CD4-positive, alpha-beta T cell treated with Interleukin-17A for 4 hours (primary cell): ENCODE results near the gene LRCH4.
A peak's percentile ranks its signal among the peaks of the same experiment; 100 is the strongest.

ENCODE experiments used
- DNase-seq: peaks from one replicate; pipeline ENCODE4 v3.0.0-alpha.2; 2020; ENCODE audit warnings: mixed read lengths

The LRCH4 gene

DNA sequence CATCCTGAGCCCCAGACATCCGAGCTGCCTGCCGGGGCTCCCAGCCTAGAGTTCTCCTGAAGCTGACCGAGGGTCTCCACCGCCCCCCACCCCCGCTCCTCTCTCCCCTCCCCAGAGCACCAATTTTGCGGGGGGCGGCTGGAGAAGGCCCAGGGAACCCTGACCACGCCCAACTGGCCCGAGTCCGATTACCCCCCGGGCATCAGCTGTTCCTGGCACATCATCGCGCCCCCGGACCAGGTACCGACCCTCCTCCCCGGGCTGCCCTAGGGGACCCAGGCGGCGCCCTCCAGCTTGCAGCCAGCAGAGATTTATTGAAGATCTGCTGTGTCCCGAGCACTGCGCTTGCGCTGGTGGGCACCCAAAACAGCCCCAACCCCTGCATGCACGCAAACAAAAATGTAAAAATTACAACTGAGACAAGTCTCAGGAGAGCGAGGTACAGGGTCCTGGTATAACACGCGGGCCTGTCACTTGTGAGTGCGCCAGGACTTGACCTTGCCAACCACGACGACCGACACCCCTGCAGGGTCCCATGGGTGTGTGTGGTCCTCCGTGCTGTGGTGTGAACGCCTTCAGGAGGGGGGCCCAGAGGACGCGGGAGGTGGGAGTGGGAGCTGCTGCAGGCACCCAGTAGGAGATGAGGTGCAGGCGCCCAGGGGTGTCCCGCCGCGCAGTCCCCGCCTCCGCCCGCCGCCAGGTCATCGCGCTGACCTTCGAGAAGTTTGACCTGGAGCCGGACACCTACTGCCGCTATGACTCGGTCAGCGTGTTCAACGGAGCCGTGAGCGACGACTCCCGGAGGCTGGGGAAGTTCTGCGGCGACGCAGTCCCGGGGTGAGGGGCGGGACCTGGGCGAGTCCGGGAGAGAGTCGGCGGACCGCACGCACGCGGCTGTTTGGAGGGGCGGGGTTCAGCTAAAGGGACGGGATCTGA is 19.3 kb upstream of the LRCH4 start:
- DNase-seq, result peak; percentile 62

- DNase-seq, result peak; percentile 87
Observed at GRCh38 chr7:100604028-100604975, 18.4 kb upstream of the LRCH4 start.

DNA sequence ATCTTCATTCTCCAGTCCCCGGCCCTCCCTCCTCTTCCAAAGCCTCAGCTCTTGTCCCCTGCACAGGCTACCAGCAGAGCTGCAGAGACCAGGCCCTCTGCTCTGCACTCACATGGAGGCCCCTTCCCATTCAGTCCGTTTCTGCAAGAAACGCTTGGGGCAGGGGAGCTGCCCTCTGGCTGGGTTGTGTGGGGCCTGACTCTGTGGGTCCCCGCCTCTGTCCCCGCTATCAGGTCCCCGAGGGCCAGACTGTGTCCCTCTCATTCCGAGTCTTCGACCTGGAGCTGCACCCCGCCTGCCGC is 17.7 kb upstream of the LRCH4 start:
- no peak for DNase-seq

GRCh38 chr7:100602889-100603725 is 17.2 kb upstream of the LRCH4 start:
- DNase-seq, result no peak

DNA sequence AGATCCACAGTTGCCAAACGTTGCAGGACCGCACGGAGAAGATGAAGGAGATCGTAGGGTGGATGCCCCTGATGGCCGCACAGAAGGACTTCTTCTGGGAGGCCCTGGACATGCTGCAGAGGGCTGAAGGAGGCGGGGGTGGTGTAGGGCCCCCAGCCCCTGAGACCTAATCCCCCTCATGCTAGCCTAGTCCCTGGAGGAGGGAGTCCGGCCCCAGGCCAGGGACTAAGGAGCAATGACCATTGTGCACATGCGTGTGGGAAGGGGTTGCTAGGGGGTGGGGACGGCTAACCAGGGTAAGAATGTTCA is 14.8 kb upstream of the LRCH4 start:
- no peak for DNase-seq

DNA sequence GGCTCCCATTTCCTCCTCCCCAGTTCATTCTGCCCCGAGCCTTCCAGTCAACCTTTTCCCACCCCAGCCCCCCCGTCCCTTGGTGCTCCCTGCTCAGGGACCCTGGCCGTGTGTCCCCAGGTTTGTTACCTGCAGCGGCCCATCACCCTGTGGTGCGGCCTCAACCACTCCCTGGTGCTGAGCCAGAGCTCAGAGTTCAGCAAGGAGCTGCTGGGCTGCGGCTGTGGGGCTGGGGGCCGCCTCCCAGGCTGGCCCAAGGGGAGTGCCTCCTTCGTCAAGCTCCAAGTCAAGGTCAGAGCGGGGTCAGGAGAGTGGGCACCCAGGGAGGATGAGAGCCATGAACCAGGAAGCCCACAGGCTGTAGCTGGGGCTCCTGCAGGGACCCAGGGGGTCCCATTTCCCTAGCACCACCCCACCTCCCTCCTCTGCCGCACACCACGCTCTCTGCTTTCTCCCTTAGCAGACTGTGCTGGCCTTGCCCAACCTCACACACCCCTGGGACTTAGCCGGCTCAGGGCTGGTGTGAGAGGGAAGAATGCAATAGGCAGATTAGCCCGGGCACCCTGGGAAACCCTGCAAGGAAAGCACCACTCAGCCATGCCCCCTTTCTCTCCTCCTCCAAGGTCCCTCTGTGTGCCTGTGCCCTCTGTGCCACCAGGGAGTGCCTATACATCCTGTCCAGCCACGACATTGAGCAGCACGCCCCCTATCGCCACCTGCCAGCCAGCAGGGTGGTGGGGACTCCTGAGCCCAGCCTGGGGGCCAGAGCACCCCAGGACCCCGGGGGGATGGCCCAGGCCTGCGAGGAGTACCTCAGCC is 14.2 kb upstream of the LRCH4 start:
- no peak for DNase-seq

- DNase-seq, result no peak
Observed at GRCh38 chr7:100598425-100598824, 12.5 kb upstream of the LRCH4 start.

DNA sequence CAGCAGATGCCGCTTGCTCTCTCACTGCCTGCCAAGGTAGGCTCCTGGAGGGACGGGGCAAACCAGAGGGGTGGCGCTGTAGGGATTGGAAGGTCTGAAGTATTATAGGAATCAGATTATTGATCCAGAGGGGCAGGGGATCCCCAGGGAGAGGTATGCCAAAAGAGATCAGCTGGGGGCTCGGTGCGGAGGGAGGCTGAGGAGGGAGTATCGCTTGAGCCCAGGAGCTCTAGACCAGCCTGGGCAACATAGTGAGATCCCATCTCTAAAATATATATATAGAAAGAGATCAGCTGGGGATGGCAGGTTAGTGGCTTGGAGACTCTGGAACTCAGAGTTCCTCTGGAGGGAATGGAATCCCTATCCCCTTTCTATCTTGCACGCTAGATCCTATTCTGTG is 9.3 kb upstream of the LRCH4 start:
- DNase-seq, result no peak

GRCh38 chr7:100591596-100591995 is 5.7 kb upstream of the LRCH4 start:
- no peak for DNase-seq

- DNase-seq, result no peak
Observed at GRCh38 chr7:100590077-100590737, 4.3 kb upstream of the LRCH4 start.

DNA sequence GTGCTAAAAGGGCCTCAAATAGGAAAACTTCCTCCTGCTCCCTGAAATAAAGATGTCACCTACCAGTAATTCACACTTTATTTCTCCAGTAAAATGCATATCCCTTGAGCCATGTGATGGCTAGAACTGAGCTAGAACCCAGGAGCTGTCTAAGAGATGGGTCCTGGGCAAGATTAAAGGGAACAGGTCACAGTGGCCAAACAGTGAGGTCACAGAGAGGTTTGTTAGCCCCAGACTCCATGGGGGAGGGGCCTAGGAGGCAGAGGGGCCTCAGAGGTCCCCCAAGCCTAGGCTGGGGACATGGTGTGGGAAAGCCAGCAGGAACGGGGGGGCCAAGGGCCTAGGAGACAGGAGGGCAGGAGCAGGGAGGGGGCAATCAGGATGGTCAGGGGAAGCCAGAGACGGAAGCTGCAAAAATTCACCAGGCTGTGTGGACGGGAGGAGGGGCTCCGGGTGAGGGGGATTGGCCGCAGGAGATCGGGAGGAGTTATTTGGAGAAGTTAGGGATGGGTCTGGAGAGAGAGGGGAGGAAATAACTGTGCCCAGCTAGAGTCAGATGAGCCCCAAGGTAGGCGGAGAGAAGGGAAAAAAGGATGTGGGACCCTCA is 3.5 kb upstream of the LRCH4 start:
- no peak for DNase-seq

- peak; percentile 29 for DNase-seq
Observed at GRCh38 chr7:100588438-100588837, 2.5 kb upstream of the LRCH4 start.

GRCh38 chr7:100586266-100587025 is 517 bp upstream of the LRCH4 start, which contains the start of gene FBXO24:
TSS of gene FBXO24 (plus strand) at chr7:100586328. CDS start at chr7:100586626, 298 bp downstream.
- peak; percentile 99 for DNase-seq

DNA sequence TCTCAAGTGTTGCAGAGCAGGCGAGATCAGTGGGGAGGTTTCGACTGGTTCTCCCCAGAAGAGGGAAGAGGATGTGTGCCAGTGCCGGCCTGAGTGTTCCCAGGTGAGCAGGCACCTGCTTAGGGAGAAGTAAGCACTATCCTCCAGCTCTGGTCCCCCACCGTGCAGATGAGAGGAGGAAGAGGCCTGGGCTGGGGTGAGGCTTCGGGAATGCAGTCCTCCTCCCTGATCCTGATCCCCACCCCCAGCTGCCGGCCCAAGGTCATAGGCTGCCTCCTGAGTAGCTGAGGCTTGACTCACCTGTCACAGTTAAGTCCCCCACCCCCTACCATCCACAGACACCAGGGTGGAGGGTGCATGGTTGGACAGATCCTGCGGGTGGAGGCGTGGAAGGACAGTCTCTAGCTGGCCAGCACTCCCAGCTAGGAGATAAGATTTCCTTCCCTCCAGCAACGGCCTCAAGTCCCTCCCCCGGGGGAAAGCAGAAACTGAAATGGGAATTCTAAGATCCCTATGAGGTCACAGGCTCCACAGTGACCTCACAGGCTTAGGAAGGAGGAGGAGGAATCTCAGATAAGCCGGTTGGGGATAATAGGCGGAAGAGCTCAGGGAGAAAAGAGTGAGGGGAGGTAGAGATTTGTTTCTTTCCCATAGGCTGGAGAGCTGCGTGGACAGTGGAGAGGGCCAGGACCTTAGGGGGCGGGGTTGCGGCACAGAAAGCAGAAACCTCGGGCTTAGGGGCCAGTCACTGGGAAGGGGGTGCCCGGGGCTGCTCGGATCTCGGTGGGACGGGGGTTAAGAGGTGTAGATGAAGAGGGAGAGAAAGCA is 1.0 kb downstream of the LRCH4 start:
- peak; percentile 21 for DNase-seq

DNA sequence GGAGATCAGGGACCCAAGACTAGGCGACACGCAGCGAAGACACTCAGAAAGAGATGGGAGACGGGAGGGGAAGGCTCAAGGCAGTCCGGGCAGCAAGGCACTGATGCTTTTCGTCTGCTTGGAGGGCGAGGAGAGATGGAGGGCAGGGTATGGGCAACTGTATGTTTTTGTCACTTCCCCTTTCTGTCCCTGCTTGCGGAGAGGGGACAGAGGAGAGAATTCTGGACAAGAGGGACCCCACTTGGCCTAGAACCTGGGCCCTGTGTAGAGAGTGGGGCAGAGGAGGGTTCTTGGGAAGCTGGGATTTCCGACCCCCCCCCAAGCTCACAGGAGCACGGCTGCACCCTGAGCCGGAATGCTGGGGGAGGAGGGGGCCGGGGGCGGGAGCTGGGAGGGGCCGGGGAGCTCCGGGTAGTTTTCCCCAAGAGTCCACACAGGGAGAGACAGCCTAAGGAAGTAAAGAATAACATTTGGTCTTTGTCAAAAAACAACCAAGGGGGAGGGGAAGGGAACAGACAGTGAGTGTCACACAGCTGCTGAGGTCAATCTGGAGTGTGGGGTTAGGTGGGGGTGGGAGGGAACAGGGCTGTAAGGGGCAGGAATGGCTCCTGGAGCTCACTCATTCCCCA is 1.8 kb downstream of the LRCH4 start:
- no peak for DNase-seq

DNA sequence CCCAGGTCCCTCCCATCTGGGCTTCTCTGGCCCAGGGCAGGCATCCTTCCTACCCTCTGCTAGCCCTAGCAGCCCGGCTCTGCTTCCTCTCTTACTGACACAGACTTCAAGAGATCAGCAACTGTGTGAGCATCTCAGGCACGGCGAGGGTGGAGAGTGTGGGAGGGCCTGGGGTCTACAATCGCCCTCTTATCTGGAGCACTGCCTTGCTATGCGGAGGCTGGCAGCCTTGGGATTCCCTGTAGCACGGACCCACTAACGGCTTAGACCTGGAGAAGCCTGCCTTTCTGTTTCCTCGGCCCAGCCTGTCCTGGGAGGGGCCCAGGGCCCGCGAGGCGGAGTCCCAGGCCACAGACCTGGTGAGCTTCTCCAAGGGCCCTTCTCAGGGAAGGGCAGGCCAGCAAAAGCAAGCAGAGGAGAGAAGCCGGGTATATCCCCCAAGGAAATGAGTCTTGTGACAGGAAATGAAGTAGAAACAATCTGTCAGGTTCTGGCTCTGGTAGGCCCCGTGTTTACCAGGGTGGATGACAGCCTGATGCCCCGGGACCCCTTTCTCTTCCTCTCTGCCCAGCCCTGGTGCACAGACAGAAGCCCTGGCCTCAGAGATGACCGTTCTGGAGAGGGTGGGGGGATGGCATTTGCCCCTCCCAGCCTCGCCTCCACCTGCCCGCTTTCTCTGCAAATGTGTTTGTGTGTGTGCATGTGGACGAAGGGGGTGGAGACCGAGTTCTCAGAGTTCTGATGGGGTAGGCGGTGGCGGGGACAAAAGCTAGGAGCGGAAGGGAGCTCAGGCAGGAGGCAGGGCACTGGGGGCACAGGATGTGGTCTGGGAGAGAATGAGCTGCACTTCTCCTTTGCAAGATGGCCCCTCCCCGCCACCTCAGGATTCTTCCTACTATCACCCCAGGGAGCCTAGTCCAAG is 2.5 kb downstream of the LRCH4 start:
- DNase-seq, result peak; percentile 78

DNA sequence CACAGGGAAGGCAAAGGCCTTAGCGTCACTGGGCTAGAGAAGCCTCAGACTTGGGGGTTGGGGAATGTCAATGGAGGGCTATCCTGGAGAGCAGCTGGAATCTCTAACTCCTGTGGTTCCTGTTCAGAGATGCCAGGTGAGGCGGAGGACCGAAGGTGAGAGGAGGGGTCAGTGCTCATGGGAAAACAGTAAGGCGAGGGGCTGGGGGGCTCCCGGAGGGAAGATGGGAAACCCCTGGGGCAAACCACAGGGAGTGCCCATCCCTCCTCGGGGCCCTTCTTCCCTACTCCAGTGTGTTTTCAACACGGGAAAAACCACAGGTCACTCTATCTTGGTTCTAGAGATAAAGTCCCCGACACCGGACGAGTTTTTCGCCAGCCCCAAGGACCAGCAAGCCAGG is 3.3 kb downstream of the LRCH4 start:
- no peak for DNase-seq
